Measurements from ENCODE around the gene RFNG. TPM values are rescaled to one million over a fixed set of nuclear protein-coding genes. Genes with fewer than 3 reads are reported as not detected.

Gene RFNG
- total RNA-seq, 1 donor from 2014 or later: 21.1 TPM

- Histone ChIP-seq H3K9me3 (replicated peaks) (no peaks in the 10 kb centered on the region), H3K4me3 (no peak overlapping the region), H3K27me3 (ENCODE audit: low read depth) (no peaks in the 10 kb centered on the region), H3K36me3 (peaks cover 34% of the 10 kb centered on the region), H3K27ac (replicated peaks) (no peak overlapping the region), H3K4me1 (peaks cover 32% of the 10 kb centered on the region)
- intact Hi-C loops (cut with micrococcal nuclease): no loop called here
- DNase-seq: no peak
- no peak for TF ChIP-seq CTCF (IDR thresholded peaks at IDR 0.05; ENCODE audit: borderline replicate concordance)
Observed at GRCh38 chr17:82047914-82048570, 3.6 kb downstream of the RFNG start.

- no peak for TF ChIP-seq CTCF (IDR thresholded peaks at IDR 0.05; ENCODE audit: borderline replicate concordance)
- no peak for DNase-seq
- intact Hi-C loops (cut with micrococcal nuclease): no loop called here
- Histone ChIP-seq H3K27me3 (ENCODE audit: low read depth) (no peaks in the 10 kb centered on the region), H3K4me3 (no peak overlapping the region), H3K27ac (replicated peaks) (no peak overlapping the region), H3K36me3 (peaks cover 34% of the 10 kb centered on the region), H3K4me1 (peaks cover 25% of the 10 kb centered on the region), H3K9me3 (replicated peaks) (no peaks in the 10 kb centered on the region)
Observed at GRCh38 chr17:82047379-82047778, 4.2 kb downstream of the RFNG start.

- H3K4me3 ChIP-seq: no peak overlapping the region
- H3K36me3 ChIP-seq: peaks cover 34% of the 10 kb centered on the region
- intact Hi-C loops (cut with micrococcal nuclease): no loop called here
- H3K27me3 ChIP-seq (ENCODE audit: low read depth): no peaks in the 10 kb centered on the region
- H3K9me3 ChIP-seq (replicated peaks): no peaks in the 10 kb centered on the region
- H3K4me1 ChIP-seq: peaks cover 21% of the 10 kb centered on the region
- TF ChIP-seq CTCF (IDR thresholded peaks at IDR 0.05; ENCODE audit: borderline replicate concordance): no peak
- DNase-seq: no peak
- H3K27ac ChIP-seq (replicated peaks): no peak overlapping the region
Observed at GRCh38 chr17:82046903-82047302, 4.7 kb downstream of the RFNG start.

GRCh38 chr17:82045936-82046484, 5.6 kb downstream of the RFNG start:
- intact Hi-C loops (cut with micrococcal nuclease): no loop called here

GRCh38 chr17:82043507-82043906, 8.1 kb downstream of the RFNG start:
- Histone ChIP-seq H3K9me3 (replicated peaks) (no peaks in the 10 kb centered on the region), H3K27ac (replicated peaks) (no peak overlapping the region), H3K4me1 (no peaks in the 10 kb centered on the region), H3K4me3 (no peak overlapping the region), H3K27me3 (ENCODE audit: low read depth) (no peaks in the 10 kb centered on the region), H3K36me3 (peaks cover 15% of the 10 kb centered on the region)
- intact Hi-C loops (cut with micrococcal nuclease): no loop called here
- DNase-seq: no peak
- TF ChIP-seq CTCF (IDR thresholded peaks at IDR 0.05; ENCODE audit: borderline replicate concordance): no peak

More at GRCh38 chr17:82045936-82046484, 5.6 kb downstream of the RFNG start:
- TF ChIP-seq CTCF (IDR thresholded peaks at IDR 0.05; ENCODE audit: borderline replicate concordance): no peak
- H3K9me3 ChIP-seq (replicated peaks): no peaks in the 10 kb centered on the region
- H3K27me3 ChIP-seq (ENCODE audit: low read depth): no peaks in the 10 kb centered on the region
- peaks cover 34% of the 10 kb centered on the region for H3K36me3 ChIP-seq
- no peak overlapping the region for H3K27ac ChIP-seq (replicated peaks)
- no peak for DNase-seq
- H3K4me1 ChIP-seq: peaks cover 18% of the 10 kb centered on the region
- no peak overlapping the region for H3K4me3 ChIP-seq
